Measurements from ENCODE around the gene TNS3. TPM values are rescaled to one million over a fixed set of nuclear protein-coding genes. Genes with fewer than 3 reads are reported as not detected.
A peak's percentile ranks its signal among the peaks of the same experiment; 100 is the strongest.

The TNS3 gene
- 1 to 10 TPM; 2.6 to 3.4 (median 3.2) TPM for total RNA-seq

GRCh38 chr7:47581804-47582763 lies at the start of gene TNS3:
Gene TNS3, minus strand, starts transcription at chr7:47582111. Its CDS starts 142,475 bp downstream, at chr7:47439636.
- DNase-seq = no peak
- H3K36me3 Mint-ChIP-seq (ENCODE audit: insufficient read depth) = no peaks in the 10 kb centered on the region
- peak within 1 kb of the TSS; percentile 61 for H3K4me3 Mint-ChIP-seq
- H3K9me3 Mint-ChIP-seq = no peaks in the 10 kb centered on the region
- H3K4me1 Mint-ChIP-seq (ENCODE audit: low read depth) = peaks cover 3% of the 10 kb centered on the region
- peaks cover 28% of the 10 kb centered on the region for H3K27me3 Mint-ChIP-seq (ENCODE audit: low read depth)
- ATAC-seq = peak in 1 of 2 donors; percentile 4

DNA sequence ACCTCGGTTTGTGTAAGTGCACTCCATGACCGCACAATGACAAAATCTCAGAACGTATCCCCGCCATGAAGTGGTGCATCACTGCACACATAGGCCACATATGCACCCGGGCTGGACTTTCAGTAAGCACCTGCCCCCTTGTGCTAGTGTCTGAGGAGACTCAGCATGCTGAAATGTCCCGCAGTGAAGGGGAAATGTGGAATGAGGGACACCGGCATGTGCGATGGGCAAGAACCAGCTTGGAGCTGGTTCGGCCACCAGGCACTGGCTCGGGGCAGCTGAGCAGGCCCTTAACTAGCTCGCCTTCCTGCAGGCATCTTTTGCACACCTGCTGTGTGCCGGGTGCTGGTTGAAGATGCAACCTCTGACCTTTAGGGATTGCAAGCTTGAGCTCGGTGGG lies 49.8 kb upstream of the TNS3 start:
- ATAC-seq = no peak
- DNase-seq = no peak
- no peaks in the 10 kb centered on the region for H3K27me3 Mint-ChIP-seq (ENCODE audit: low read depth)
- H3K9me3 Mint-ChIP-seq = no peaks in the 10 kb centered on the region
- no peak overlapping the region for H3K4me3 Mint-ChIP-seq
- H3K36me3 Mint-ChIP-seq (ENCODE audit: insufficient read depth) = no peaks in the 10 kb centered on the region
- no peaks in the 10 kb centered on the region for H3K4me1 Mint-ChIP-seq (ENCODE audit: low read depth)

GRCh38 chr7:47627580-47628283 lies 45.8 kb upstream of the TNS3 start:
- Mint-ChIP-seq H3K27me3 (ENCODE audit: low read depth) (no peaks in the 10 kb centered on the region), H3K4me3 (no peak overlapping the region), H3K36me3 (ENCODE audit: insufficient read depth) (no peaks in the 10 kb centered on the region), H3K9me3 (no peaks in the 10 kb centered on the region), H3K4me1 (ENCODE audit: low read depth) (peaks cover 1% of the 10 kb centered on the region)
- DNase-seq = no peak
- ATAC-seq = no peak

- no peaks in the 10 kb centered on the region for H3K27me3 Mint-ChIP-seq (ENCODE audit: low read depth)
- no peak overlapping the region for H3K4me3 Mint-ChIP-seq
- H3K36me3 Mint-ChIP-seq (ENCODE audit: insufficient read depth) = no peaks in the 10 kb centered on the region
- ATAC-seq (no peak), DNase-seq (no peak)
- H3K9me3 Mint-ChIP-seq = no peaks in the 10 kb centered on the region
- H3K4me1 Mint-ChIP-seq (ENCODE audit: low read depth) = peaks cover 1% of the 10 kb centered on the region
Observed at GRCh38 chr7:47625861-47626715, 44.2 kb upstream of the TNS3 start.

GRCh38 chr7:47624689-47625088 lies 42.8 kb upstream of the TNS3 start:
- DNase-seq (no peak), ATAC-seq (no peak)
- Mint-ChIP-seq H3K27me3 (ENCODE audit: low read depth) (no peaks in the 10 kb centered on the region), H3K9me3 (no peaks in the 10 kb centered on the region), H3K36me3 (ENCODE audit: insufficient read depth) (no peaks in the 10 kb centered on the region), H3K4me3 (no peak overlapping the region), H3K4me1 (ENCODE audit: low read depth) (peaks cover 1% of the 10 kb centered on the region)

DNA sequence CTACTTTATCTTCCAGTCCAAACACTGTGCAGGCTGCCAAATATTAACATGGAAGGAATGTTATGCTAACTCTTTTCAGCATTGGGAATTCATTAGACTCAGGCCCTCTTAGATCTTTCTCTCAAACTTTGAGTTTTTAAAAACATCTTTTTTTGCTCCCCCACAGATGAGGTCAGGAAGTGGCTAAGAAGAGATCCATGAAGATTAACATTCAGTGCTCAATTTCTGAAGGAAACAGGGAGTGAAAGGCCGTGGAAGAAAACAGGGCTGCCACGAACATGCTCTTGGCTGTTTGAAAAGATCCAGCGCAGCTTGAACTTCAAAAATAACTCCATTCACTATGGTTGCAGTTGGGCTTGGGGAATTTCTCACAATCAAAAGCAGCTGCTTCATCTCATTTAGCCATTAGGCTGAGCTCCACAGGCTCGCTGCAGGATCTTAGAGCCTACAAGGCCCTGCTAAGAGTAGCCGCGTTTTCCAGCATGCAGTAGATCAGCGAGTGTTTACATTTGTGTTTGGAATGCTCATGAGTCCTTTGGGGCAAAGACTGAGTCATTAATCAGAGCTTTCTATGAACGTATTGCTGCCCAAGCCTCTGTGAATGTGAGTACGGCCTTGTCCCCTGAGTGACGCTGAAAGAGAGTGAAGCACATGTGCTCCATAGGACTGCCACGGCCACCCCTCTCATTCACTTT lies 41.2 kb upstream of the TNS3 start:
- H3K27me3 Mint-ChIP-seq (ENCODE audit: low read depth) = no peaks in the 10 kb centered on the region
- ATAC-seq (no peak), DNase-seq (no peak)
- no peaks in the 10 kb centered on the region for H3K36me3 Mint-ChIP-seq (ENCODE audit: insufficient read depth)
- peaks cover 1% of the 10 kb centered on the region for H3K4me1 Mint-ChIP-seq (ENCODE audit: low read depth)
- H3K9me3 Mint-ChIP-seq = no peaks in the 10 kb centered on the region
- no peak overlapping the region for H3K4me3 Mint-ChIP-seq

DNA sequence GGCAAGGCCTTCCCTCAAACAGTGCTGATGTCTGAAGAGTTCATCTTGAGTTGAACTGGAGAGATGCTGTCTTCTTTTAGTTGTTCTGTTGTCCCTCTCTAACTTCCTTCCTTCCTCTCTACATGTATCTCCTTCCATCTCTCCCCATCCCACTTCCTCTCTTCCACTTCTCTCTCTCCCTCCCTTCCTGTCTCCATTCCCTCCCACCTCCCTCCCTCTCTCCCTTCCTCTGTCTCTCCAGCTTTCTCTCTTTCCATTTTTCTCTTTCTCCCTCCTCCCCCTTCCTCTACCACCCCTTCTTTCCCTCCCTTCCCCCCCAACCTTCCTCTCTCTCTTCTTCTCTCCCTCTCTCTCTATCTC lies 40.7 kb upstream of the TNS3 start:
- H3K9me3 Mint-ChIP-seq = no peaks in the 10 kb centered on the region
- no peak overlapping the region for H3K4me3 Mint-ChIP-seq
- H3K36me3 Mint-ChIP-seq (ENCODE audit: insufficient read depth) = no peaks in the 10 kb centered on the region
- peaks cover 1% of the 10 kb centered on the region for H3K4me1 Mint-ChIP-seq (ENCODE audit: low read depth)
- no peak for DNase-seq
- no peak for ATAC-seq
- no peaks in the 10 kb centered on the region for H3K27me3 Mint-ChIP-seq (ENCODE audit: low read depth)

- ATAC-seq (no peak), DNase-seq (no peak)
- Mint-ChIP-seq H3K27me3 (ENCODE audit: low read depth) (no peaks in the 10 kb centered on the region), H3K4me3 (no peak overlapping the region), H3K4me1 (ENCODE audit: low read depth) (peaks cover 1% of the 10 kb centered on the region), H3K9me3 (no peaks in the 10 kb centered on the region), H3K36me3 (ENCODE audit: insufficient read depth) (no peaks in the 10 kb centered on the region)
Observed at GRCh38 chr7:47621979-47622561, 40.2 kb upstream of the TNS3 start.

DNA sequence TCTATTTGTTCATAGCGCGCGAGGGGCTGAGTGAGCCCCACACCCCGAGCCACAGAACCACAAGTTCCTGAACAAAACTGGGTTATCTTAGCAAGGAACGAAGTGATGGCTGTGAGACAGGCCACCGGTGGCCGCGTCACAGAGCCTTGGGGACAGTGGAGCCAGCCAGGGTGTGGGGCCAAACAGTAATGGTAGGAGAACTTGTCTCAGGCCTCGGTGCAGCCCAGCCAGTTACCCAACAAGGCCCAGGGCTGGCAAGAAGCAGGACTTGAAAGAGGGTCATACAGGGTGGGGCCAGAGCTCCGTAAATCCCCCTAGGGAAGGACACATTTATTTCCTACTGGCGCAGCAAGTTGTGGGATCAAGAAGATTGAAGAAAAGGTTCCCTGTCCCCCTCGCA lies 39.4 kb upstream of the TNS3 start:
- ATAC-seq = no peak
- Mint-ChIP-seq H3K9me3 (no peaks in the 10 kb centered on the region), H3K4me1 (ENCODE audit: low read depth) (peaks cover 1% of the 10 kb centered on the region)

GRCh38 chr7:47619806-47620205 lies 37.9 kb upstream of the TNS3 start:
- ATAC-seq = no peak
- no peaks in the 10 kb centered on the region for H3K9me3 Mint-ChIP-seq

More for the DNA sequence above, 39.4 kb upstream of the TNS3 start:
- no peak for DNase-seq
- no peaks in the 10 kb centered on the region for H3K36me3 Mint-ChIP-seq (ENCODE audit: insufficient read depth)
- no peaks in the 10 kb centered on the region for H3K27me3 Mint-ChIP-seq (ENCODE audit: low read depth)
- no peak overlapping the region for H3K4me3 Mint-ChIP-seq

DNA sequence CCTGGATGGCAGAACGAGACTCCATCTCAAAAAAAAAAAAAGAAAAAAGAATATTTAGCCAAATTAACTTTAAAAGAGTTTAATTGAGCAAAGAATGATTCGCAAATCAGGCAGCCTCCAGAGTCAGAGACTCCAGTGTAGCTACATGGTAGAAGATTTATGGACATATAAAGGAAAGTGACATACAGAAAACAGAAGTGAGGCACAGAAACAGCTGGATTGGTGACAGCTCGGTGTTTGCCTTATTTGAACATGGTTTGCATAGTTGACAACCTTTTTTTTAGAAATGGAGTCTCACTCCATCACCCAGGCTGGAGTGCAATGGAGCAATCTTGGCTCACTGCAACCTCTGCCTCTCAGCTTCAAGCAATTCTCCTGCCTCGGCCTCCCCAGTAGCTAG lies 35.2 kb upstream of the TNS3 start:
- DNase-seq (no peak), ATAC-seq (no peak)
- no peaks in the 10 kb centered on the region for H3K27me3 Mint-ChIP-seq (ENCODE audit: low read depth)
- no peaks in the 10 kb centered on the region for H3K36me3 Mint-ChIP-seq (ENCODE audit: insufficient read depth)
- no peaks in the 10 kb centered on the region for H3K4me1 Mint-ChIP-seq (ENCODE audit: low read depth)
- no peak overlapping the region for H3K4me3 Mint-ChIP-seq
- H3K9me3 Mint-ChIP-seq = no peaks in the 10 kb centered on the region

More at GRCh38 chr7:47619806-47620205, 37.9 kb upstream of the TNS3 start:
- DNase-seq = no peak
- Mint-ChIP-seq H3K36me3 (ENCODE audit: insufficient read depth) (no peaks in the 10 kb centered on the region), H3K4me1 (ENCODE audit: low read depth) (peaks cover 1% of the 10 kb centered on the region), H3K4me3 (no peak overlapping the region), H3K27me3 (ENCODE audit: low read depth) (no peaks in the 10 kb centered on the region)

- no peaks in the 10 kb centered on the region for H3K9me3 Mint-ChIP-seq
- no peaks in the 10 kb centered on the region for H3K4me1 Mint-ChIP-seq (ENCODE audit: low read depth)
- no peak for ATAC-seq
- no peaks in the 10 kb centered on the region for H3K36me3 Mint-ChIP-seq (ENCODE audit: insufficient read depth)
- no peak overlapping the region for H3K4me3 Mint-ChIP-seq
- DNase-seq = no peak
- H3K27me3 Mint-ChIP-seq (ENCODE audit: low read depth) = no peaks in the 10 kb centered on the region
Observed at GRCh38 chr7:47614450-47614849, 32.5 kb upstream of the TNS3 start.

- Mint-ChIP-seq H3K9me3 (no peaks in the 10 kb centered on the region), H3K36me3 (ENCODE audit: insufficient read depth) (no peaks in the 10 kb centered on the region), H3K4me3 (no peak overlapping the region), H3K4me1 (ENCODE audit: low read depth) (no peaks in the 10 kb centered on the region), H3K27me3 (ENCODE audit: low read depth) (no peaks in the 10 kb centered on the region)
- DNase-seq = no peak
- ATAC-seq = no peak
Observed at GRCh38 chr7:47611045-47611511, 29.2 kb upstream of the TNS3 start.
